Measurements from ENCODE around the gene BABAM2.
A peak's percentile ranks its signal among the peaks of the same experiment; 100 is the strongest.

Gene BABAM2

DNA sequence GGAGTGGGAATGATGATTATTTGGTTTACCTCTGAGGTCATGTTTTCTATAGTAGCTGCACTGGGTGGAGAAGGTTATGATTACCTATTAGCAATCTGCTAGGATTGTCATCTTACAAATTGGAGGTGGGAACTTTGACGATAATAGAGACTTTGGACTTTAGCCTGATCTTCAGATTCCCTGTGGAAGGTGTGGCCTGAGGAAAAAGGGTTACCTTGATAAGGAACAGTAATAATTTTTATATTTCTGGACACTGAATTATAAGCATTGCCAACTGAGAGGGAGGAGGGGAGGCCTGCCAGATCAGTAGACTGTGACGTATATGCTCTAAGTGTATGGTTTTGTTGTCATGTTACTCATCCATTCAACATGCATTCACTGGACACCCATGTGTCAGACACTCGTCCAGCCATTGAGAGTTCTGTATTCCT is 318.7 kb downstream of the BABAM2 start:
- H3K4me3 ChIP-seq (ENCODE audit: low read depth, low read length): no peak overlapping the region

DNA sequence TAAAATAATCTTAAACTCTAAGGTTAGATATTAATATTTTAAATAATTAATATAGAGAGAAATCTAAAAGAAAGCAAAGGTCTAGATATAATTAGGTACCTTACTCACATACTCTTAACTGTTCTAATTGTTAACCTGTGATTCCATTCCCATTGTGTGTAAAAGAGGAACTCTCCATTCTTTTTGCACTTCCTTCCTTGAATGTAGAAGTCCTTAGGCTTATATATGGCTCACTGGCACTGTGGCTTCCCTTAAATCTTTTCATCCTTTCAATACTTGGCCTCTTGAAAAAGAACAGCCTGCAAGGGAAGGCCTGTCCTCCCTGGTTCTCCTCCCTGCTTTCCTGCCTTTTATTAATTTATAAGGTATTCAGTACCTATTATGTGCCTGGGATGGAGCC is 319.3 kb downstream of the BABAM2 start:
- Histone ChIP-seq H3K27ac (ENCODE audit: low read depth, low read length) (no peak overlapping the region), H3K4me3 (ENCODE audit: low read depth, low read length) (no peak overlapping the region), H3K79me2 (ENCODE audit: control insufficient read depth, insufficient read depth, low read length, unreplicated experiment) (no peaks in the 10 kb centered on the region), H3K4me1 (ENCODE audit: control insufficient read depth, insufficient read depth, low read length, unreplicated experiment) (no peaks in the 10 kb centered on the region), H2AFZ (ENCODE audit: low read length, unreplicated experiment) (no peak overlapping the region), H3K36me3 (ENCODE audit: insufficient read depth, low read length) (no peaks in the 10 kb centered on the region), H3K27me3 (ENCODE audit: insufficient read depth, low read length) (no peaks in the 10 kb centered on the region)

More for the DNA sequence above, 318.7 kb downstream of the BABAM2 start:
- Histone ChIP-seq H3K27me3 (ENCODE audit: insufficient read depth, low read length) (no peaks in the 10 kb centered on the region), H3K79me2 (ENCODE audit: control insufficient read depth, insufficient read depth, low read length, unreplicated experiment) (no peaks in the 10 kb centered on the region), H2AFZ (ENCODE audit: low read length, unreplicated experiment) (no peak overlapping the region), H3K4me1 (ENCODE audit: control insufficient read depth, insufficient read depth, low read length, unreplicated experiment) (no peaks in the 10 kb centered on the region), H3K36me3 (ENCODE audit: insufficient read depth, low read length) (no peaks in the 10 kb centered on the region), H3K27ac (ENCODE audit: low read depth, low read length) (no peak overlapping the region)

DNA sequence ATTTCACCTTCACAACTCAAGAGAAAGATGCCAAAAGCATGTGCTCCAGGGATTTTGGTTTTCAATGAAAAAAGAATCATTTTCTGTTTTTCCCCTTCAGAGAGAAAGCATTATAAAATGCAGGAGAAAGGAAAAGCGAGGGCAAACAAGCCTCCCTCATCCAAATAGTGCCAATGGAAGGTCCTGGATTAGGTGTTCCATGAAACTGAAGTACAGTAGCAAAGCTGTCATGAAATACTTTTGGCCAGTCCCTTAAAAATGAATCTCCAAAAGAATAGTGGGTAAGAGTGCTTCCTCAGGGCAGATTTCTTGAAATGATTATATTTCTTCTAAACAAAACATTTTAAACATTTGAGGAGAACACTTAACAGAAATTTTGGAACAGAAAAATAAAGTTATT is 320.0 kb downstream of the BABAM2 start:
- Histone ChIP-seq H3K27me3 (ENCODE audit: insufficient read depth, low read length) (no peaks in the 10 kb centered on the region), H2AFZ (ENCODE audit: low read length, unreplicated experiment) (no peak overlapping the region), H3K36me3 (ENCODE audit: insufficient read depth, low read length) (no peaks in the 10 kb centered on the region), H3K4me1 (ENCODE audit: control insufficient read depth, insufficient read depth, low read length, unreplicated experiment) (no peaks in the 10 kb centered on the region), H3K79me2 (ENCODE audit: control insufficient read depth, insufficient read depth, low read length, unreplicated experiment) (no peaks in the 10 kb centered on the region), H3K27ac (ENCODE audit: low read depth, low read length) (no peak overlapping the region), H3K4me3 (ENCODE audit: low read depth, low read length) (no peak overlapping the region)

DNA sequence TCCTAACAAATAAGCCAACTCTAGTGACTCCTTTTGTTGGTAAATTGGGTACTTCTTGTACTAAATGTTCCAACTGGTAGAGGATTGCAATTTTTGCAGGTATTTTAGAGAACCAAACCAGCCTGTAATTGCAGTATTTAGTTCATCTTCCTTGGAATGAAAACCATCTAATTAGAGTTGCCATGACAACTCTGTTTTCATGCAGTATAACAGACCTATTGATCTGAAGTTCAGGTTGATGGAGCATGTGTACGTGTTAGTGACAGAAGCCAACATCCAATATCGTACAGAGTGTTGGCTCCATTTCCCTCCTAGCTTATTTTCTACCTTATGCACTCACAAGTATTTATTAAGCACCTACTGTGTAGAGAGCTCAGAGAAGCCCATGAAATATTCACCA is 325.8 kb downstream of the BABAM2 start:
- no peak overlapping the region for H3K4me3 ChIP-seq (ENCODE audit: low read depth, low read length)
- no peak overlapping the region for H2AFZ ChIP-seq (ENCODE audit: low read length, unreplicated experiment)
- H3K4me1 ChIP-seq (ENCODE audit: control insufficient read depth, insufficient read depth, low read length, unreplicated experiment): no peaks in the 10 kb centered on the region
- H3K79me2 ChIP-seq (ENCODE audit: control insufficient read depth, insufficient read depth, low read length, unreplicated experiment): no peaks in the 10 kb centered on the region
- H3K27ac ChIP-seq (ENCODE audit: low read depth, low read length): no peak overlapping the region
- H3K27me3 ChIP-seq (ENCODE audit: insufficient read depth, low read length): no peaks in the 10 kb centered on the region
- no peaks in the 10 kb centered on the region for H3K36me3 ChIP-seq (ENCODE audit: insufficient read depth, low read length)

DNA sequence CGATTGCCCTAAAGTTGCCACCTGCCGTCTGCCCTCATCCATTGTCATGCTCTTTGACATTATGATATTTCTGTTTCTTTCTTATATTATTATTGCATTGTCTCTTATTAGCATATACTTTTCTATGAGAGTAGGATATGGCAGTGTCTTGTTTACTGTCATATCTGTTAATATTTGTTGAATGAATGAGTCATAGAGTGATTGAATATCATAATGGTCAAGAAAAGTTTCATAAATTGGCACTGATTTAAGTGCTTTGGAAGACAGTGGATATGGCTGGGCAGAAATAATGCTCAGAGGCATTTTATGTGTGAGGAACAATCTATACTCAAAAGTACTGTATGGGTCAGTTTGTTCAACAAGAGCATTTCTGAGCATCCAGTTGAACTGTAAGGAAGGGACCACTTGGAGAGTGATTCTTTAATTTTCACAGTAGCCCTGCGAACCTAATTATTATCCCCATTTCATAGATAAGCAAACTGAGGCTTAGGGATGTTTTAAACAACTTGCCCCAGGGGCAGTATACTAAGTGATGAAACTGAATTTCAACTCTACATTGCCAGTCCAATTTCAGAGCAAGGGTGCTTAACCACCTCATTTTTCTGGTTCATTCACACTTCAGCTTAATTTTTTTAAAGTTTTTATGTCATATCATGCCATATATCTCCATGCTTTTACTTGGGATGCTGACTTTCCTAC is 326.7 kb downstream of the BABAM2 start:
- no peaks in the 10 kb centered on the region for H3K79me2 ChIP-seq (ENCODE audit: control insufficient read depth, insufficient read depth, low read length, unreplicated experiment)
- no peak overlapping the region for H2AFZ ChIP-seq (ENCODE audit: low read length, unreplicated experiment)
- no peaks in the 10 kb centered on the region for H3K4me1 ChIP-seq (ENCODE audit: control insufficient read depth, insufficient read depth, low read length, unreplicated experiment)
- no peaks in the 10 kb centered on the region for H3K27me3 ChIP-seq (ENCODE audit: insufficient read depth, low read length)
- no peaks in the 10 kb centered on the region for H3K36me3 ChIP-seq (ENCODE audit: insufficient read depth, low read length)
- H3K4me3 ChIP-seq (ENCODE audit: low read depth, low read length): no peak overlapping the region
- H3K27ac ChIP-seq (ENCODE audit: low read depth, low read length): no peak overlapping the region

DNA sequence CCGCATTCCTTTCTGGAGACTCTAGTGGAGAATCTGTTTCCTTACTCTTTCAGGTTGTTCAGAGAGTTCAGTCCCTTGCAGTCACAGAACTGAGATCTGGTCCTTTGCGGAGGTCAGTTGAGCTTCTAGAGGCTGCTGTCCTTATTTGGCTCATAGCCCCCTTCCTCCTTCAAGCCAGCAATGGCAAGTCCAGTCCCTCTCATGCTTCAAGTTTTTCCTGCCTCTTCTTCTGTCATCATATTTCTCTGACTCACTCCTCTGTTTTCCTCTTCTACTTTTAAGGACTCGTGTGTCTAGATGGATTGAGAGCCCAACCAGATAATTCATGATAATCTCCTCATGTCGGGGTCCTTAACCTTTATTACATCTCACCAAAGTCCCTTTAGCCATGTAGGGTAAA is 328.6 kb downstream of the BABAM2 start:
- no peak overlapping the region for H2AFZ ChIP-seq (ENCODE audit: low read length, unreplicated experiment)
- H3K4me3 ChIP-seq (ENCODE audit: low read depth, low read length): no peak overlapping the region
- H3K36me3 ChIP-seq (ENCODE audit: insufficient read depth, low read length): no peaks in the 10 kb centered on the region
- H3K27me3 ChIP-seq (ENCODE audit: insufficient read depth, low read length): no peaks in the 10 kb centered on the region
- no peaks in the 10 kb centered on the region for H3K79me2 ChIP-seq (ENCODE audit: control insufficient read depth, insufficient read depth, low read length, unreplicated experiment)
- no peak overlapping the region for H3K27ac ChIP-seq (ENCODE audit: low read depth, low read length)
- H3K4me1 ChIP-seq (ENCODE audit: control insufficient read depth, insufficient read depth, low read length, unreplicated experiment): peaks cover 4% of the 10 kb centered on the region

DNA sequence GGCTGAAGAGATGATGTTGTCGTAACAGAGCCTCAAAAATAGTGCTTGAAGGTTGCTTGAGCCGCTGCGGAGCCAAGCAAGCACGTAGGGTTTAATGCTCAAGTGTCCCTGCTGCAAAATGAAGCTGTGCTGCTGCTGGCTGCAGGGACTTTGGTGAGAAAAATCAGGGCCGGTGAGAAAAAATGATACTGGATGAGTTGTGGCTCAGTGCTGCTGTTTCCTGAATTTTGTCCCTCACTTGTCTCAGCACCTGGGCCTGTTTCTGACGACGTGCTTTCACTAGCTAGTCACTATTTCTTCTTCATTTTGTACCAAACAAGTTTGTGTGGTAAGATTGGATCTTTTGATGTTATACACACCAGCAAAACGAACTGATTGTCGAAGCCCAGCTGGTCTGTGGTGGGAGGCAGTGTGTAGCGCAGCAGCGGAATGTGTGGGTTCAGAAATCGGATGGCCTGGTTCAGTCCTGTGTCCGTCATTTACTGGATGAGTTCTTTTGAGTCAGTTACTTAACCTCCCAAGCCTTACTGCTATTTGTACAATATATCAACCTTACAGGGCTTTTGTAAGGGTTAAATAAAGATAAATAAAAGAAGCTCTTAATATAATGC is 329.3 kb downstream of the BABAM2 start:
- no peak overlapping the region for H3K27ac ChIP-seq (ENCODE audit: low read depth, low read length)
- peaks cover 12% of the 10 kb centered on the region for H3K4me1 ChIP-seq (ENCODE audit: control insufficient read depth, insufficient read depth, low read length, unreplicated experiment)
- H3K4me3 ChIP-seq (ENCODE audit: low read depth, low read length): no peak overlapping the region
- H2AFZ ChIP-seq (ENCODE audit: low read length, unreplicated experiment): no peak overlapping the region
- no peaks in the 10 kb centered on the region for H3K36me3 ChIP-seq (ENCODE audit: insufficient read depth, low read length)
- no peaks in the 10 kb centered on the region for H3K79me2 ChIP-seq (ENCODE audit: control insufficient read depth, insufficient read depth, low read length, unreplicated experiment)
- H3K27me3 ChIP-seq (ENCODE audit: insufficient read depth, low read length): no peaks in the 10 kb centered on the region

DNA sequence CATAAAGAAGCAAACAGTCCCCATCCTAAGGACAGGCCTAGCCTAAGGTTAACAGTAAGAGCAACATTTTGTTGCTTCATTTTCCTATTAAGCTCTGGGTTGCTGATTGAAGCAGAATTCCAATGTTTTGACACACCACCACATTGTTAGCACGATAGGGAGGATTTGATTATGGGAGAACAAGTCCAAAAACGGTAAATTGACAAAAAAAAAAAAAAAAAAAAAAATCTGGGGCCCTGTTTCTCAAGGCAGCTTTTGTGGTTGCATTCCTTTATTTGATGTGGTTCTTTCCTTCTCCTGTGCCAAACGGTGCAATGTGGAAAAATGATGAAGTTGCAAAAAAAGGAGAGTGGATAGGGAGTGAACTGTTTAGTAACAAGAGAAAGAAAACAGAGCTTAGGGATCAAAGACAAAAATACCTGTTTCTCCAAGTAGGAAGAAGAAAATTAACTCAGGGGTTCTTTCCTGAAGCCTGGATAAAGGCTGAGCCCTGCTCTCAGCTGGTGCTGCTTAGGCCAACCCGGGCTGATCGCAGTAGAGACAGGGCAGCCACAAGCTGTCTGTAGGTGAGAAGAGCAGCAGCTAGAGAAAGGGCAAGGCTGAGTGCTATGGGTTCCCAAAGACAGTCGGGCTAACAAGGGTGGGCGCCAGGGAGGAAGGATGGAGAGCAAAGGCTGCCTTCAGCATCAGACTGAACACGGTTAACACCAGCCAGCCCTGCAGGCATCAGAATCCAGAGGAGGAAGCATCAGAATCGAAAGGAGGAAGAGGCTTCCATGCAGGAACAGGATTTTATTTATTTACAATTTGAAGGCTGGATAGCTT is 334.3 kb downstream of the BABAM2 start:
- Histone ChIP-seq H3K4me1 (ENCODE audit: control insufficient read depth, insufficient read depth, low read length, unreplicated experiment) (peaks cover 21% of the 10 kb centered on the region), H3K4me3 (ENCODE audit: low read depth, low read length) (peak overlapping the region; percentile 56), H3K27me3 (ENCODE audit: insufficient read depth, low read length) (no peaks in the 10 kb centered on the region), H3K79me2 (ENCODE audit: control insufficient read depth, insufficient read depth, low read length, unreplicated experiment) (no peaks in the 10 kb centered on the region), H2AFZ (ENCODE audit: low read length, unreplicated experiment) (peak overlapping the region; percentile 55), H3K36me3 (ENCODE audit: insufficient read depth, low read length) (no peaks in the 10 kb centered on the region), H3K27ac (ENCODE audit: low read depth, low read length) (peak overlapping the region; percentile 48)

DNA sequence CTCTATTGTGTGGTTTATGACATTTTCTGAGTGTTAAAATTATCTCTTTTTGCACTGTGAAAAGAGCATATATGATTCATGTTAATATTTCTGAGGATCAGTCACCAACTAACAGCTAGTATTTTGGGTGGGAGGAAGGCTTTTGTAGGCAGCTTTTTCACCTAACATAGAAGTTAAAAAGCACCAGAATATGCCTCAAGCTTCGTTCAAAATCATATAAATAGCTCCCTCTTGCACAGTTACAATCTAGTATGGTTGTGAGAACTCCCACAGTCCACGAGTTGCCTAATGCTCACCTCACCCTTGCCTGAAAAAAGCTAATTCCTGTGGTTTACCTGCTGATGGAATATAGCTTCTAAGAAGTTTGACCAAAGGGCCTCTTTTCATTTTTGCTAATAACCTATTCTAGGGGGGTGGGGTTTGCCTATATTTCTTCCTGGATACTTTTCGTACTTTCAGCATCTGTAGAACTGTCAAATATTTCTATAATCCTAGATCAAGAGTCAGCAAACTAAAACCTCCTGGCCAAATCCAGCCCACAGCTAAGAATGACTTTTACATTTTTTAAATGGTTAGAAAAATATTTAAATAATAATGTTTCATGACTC is 335.0 kb downstream of the BABAM2 start:
- Histone ChIP-seq H3K27ac (ENCODE audit: low read depth, low read length) (peak overlapping the region; percentile 48), H3K36me3 (ENCODE audit: insufficient read depth, low read length) (no peaks in the 10 kb centered on the region), H3K4me3 (ENCODE audit: low read depth, low read length) (peak overlapping the region; percentile 56), H3K27me3 (ENCODE audit: insufficient read depth, low read length) (no peaks in the 10 kb centered on the region), H3K4me1 (ENCODE audit: control insufficient read depth, insufficient read depth, low read length, unreplicated experiment) (peaks cover 21% of the 10 kb centered on the region), H3K79me2 (ENCODE audit: control insufficient read depth, insufficient read depth, low read length, unreplicated experiment) (no peaks in the 10 kb centered on the region), H2AFZ (ENCODE audit: low read length, unreplicated experiment) (peak overlapping the region; percentile 55)

DNA sequence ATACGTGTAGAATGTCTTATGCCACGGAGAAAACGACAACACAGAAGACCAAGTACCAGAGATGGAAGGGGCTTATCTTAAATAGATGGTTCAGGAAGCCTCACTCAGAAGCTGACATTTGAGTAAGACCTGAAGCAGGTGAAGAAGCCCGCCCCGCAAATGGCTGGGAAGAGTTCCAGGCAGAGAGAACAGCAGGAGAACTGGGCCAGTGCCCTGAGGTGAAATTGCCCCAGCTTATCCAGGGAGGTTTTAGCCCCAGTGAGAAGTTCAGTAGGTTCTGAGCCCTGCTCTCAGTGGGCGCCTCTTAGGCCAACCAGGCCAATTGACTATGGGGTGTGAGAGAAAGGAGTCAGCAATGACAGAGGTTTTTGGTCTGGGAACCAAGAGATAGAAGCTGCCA is 336.0 kb downstream of the BABAM2 start:
- Histone ChIP-seq H3K27me3 (ENCODE audit: insufficient read depth, low read length) (no peaks in the 10 kb centered on the region), H2AFZ (ENCODE audit: low read length, unreplicated experiment) (no peak overlapping the region), H3K4me1 (ENCODE audit: control insufficient read depth, insufficient read depth, low read length, unreplicated experiment) (peaks cover 29% of the 10 kb centered on the region), H3K36me3 (ENCODE audit: insufficient read depth, low read length) (no peaks in the 10 kb centered on the region), H3K27ac (ENCODE audit: low read depth, low read length) (no peak overlapping the region), H3K4me3 (ENCODE audit: low read depth, low read length) (no peak overlapping the region), H3K79me2 (ENCODE audit: control insufficient read depth, insufficient read depth, low read length, unreplicated experiment) (no peaks in the 10 kb centered on the region)
